ENCODE data around the gene KRT13. TPM values are rescaled to one million over a fixed set of nuclear protein-coding genes. Genes with fewer than 3 reads are reported as not detected.

Gene KRT13
- total RNA-seq, 1 experiment from 2014 or later: 45.8 TPM

GRCh38 chr17:41520821-41521521 is 15.6 kb upstream of the KRT13 start:
- peak; percentile 65 for DNase-seq (ENCODE audit: low spot score)

- peak; percentile 45 for DNase-seq (ENCODE audit: low spot score)
Measured at GRCh38 chr17:41519501-41520224, 14.3 kb upstream of the KRT13 start.

DNA sequence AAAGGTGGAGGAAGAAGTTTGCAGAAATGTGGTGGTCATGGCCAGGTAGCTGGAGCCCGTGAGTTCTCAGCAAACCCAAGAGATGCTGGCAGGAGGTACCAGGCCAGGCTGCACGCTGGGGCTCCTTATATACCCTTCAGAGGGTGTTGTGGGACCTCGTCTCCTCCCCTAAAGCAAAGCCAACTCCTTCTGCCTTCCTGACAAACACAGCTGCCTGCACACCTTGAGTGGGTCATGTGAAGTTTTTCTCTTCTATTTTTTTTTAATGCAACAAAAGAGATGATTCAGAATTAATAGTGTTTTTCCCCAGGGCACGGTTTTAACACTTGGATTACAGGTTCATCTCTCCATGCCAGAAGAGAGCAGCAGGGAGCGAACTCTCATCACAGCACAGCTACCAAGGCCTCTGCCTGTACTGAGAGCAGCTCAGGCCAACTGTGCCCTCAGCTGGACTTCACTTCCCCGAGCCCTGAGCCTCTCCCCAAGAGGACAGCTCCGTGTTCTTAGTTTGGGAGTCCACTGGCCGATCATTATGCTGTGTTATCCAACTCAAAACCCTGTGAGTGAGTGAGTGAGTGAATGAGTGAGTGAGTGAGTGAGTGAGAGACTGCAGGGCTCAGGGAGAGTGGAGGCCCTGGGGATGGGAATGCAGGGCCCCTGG is 13.5 kb upstream of the KRT13 start, which contains the start of gene KRT15:
Gene KRT15 (minus strand): TSS at position 102 of the 661 bp plus-strand sequence. CDS start 63 bp downstream, at position 39.
- DNase-seq (ENCODE audit: low spot score): peak; percentile 27

DNA sequence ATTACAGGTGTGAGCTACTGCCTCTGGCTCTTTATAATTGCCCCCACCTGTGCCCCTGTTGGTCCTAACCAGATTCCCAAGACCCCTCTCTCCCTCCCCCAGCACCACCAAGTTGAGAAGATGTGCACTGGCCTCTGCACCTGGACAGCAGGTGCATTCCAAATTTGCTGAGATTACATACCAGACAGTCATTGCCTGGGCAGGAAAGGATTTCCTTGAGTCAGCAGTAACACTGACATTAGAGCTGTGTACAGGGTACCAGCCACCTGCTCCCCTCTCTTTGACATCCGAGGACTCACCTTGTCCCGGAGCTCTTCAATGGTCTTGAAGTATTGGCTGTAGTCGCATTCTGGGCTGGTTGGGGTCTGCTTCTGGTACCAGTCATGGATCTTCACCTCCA is 12.6 kb upstream of the KRT13 start:
- no peak for DNase-seq (ENCODE audit: low spot score)

DNA sequence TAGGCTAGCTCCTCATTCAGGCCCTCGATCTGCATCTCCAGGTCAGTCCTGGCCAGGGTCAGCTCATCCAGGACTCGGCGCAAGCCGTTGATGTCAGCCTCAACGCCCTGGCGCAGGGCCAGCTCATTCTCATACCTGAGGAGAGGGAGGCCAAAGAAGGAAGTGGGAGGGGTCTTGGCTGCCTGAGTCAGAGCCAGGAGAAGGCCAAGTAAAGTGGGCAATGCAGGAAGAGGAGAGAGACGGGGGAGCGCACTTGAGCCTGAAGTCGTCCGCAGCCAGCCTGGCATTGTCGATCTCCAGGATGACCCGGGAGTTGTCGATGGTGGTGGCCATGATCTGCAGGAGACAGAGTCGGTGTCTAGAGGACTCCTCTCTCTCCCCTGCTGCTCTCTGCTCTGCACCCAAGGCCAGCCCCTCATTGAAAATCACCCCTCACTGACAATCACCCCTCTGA is 11.4 kb upstream of the KRT13 start:
- no peak for DNase-seq (ENCODE audit: low spot score)

GRCh38 chr17:41516147-41516829 is 10.9 kb upstream of the KRT13 start:
- DNase-seq (ENCODE audit: low spot score): no peak

DNA sequence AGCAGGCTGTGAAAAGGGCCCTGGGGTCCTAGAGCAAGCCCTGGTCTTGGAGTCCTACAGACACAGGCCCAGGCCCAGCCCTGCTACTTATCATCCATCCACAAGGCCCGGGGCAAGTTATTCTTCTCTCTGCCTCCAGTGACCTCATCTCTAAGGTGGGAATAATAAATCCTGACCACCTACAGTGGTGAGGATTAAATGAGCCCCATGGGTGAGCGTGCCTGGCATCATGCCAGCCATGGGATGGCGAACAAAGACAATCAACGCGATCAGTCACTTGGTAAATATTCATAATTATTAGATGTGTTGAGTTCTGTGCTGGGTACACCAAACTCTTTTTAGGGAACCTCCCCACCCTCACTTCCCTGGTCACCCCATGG is 7.7 kb upstream of the KRT13 start:
- DNase-seq (ENCODE audit: low spot score): no peak

DNA sequence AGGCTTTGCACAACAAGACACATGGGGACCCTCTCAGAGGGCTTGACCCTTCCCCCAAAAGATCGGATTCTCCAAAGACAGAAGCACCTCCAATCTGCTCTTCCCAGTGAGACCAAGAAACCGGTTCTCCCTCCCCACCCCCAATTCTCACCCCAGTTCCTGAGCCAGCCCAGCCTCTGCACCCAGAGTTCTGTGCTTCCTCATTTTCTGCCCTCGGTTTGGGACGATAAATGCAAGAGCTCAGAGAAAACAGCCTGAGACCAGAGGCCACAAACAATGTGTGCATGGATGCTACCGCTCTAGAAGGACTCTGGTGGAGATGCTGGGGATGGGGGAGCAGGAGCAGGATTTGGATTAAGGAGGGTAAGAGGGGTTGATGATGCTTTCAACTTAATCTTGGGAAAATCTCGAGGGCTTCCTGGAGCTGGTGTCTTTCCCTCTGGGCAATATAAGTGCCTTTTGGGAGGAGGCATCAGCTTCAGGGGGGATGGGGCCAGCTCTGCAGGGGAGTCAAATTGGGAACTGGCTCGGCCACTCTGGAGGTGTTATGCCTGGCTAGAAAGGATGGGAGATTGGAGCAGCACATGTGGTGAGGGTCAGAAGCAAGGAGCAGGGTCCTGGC is 7.2 kb upstream of the KRT13 start:
- no peak for DNase-seq (ENCODE audit: low spot score)

DNA sequence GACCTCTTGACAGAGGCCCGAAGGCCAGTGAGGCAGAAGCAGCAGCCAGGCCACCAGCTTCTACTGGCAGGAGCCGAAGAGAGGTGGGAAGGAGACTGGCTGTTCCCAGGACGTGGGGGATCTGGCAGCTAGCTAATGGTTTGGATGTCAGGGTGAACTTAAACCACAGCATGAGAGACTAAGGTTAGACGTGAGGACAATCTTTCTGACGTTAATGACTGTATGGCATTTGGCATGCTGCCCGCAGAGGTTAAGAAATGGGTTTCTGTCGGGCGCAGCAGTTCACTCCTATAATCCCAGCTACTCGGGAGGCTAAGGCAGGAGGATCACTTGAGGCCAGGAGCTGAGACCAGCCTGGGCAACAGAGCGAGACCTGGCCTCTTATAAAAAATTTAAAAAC is 6.3 kb upstream of the KRT13 start:
- DNase-seq (ENCODE audit: low spot score): no peak

DNA sequence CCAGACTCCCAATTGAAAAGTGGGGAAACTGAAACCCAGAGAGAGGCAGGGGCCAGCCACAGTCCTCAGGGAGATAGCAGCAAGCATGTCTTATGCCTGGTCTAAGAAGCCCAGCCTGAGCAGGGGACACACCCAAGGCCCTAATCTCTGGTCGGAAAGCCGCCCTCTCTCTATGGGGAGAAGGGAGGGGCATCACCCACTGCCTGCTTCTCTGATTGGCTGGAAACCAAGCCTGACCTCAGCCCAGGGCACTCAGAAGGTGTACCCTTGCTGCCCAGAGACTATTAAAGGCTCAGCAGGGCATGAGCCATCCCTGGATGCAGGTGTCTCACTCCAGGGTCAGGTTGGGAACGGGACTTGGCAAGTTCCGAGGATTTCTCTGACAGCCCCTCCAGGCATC is 5.7 kb upstream of the KRT13 start:
- DNase-seq (ENCODE audit: low spot score): peak; percentile 37

DNA sequence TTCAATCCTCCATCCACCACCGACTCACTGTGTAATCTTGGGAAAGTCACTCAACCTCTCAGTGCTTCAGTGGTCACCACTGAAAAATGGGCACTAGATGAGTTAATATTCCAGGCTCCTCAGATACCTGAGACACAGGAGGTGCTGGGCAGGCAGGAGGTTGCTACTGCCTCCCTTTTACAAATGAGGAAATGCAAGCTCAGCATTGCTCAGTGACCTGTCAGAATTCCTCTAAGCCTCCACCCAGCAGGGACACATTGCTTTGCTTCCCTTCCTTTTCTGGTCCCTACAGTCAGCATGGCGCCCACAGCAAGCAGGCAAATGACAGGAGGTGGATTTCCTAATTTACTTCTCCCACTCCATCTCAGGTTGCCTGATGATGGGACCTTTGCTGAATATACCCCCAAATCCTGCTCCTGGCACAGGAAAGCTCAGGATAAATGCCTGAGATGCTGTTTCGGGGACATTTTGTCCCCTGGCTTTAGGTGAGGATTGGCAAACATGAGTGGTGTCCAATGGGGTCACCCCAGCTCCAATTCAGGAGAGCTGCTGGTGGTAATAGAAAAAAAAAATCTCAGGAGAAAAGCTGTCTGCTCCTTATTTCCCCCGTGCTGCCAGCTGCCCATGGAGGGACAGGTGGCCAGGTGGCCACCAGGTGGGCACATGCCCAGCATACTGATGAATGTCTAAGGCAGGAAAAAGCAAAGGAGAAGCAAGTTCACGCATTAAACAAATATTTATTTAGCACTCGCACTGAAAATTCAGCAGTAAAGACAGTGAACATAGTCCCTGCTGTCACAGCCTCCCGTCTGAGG is 5.0 kb upstream of the KRT13 start:
- DNase-seq (ENCODE audit: low spot score): peak; percentile 56

DNA sequence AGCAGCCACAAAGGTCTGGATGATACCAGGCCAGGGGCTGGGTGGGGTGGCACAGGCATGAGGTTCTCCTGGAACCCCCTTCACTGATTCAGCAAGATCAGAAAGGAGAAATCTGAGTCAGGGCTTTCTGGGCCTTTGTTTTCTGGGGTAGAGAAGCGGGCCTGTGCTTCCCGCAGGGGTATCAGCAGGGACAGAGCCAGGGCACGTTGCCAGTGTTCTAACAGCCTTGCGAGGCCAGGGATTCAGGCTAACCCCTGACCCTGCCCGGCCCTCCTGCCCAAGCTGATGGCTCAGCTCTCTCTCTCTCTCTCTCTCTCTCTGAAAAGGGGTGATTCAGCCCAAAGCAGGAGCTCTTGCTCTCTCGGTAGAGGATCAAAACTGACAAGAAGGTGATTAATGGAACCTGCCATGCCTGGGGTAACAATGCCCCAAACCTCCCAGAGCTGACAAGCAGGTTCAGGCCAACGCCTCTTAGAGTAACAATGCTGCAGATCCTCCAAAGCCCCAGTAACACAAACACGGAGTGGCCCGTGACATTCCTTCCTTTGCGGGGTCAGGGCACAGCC is 2.0 kb upstream of the KRT13 start:
- DNase-seq (ENCODE audit: low spot score): no peak

- DNase-seq (ENCODE audit: low spot score): no peak
Measured at GRCh38 chr17:41505809-41506767, 676 bp upstream of the KRT13 start.

GRCh38 chr17:41504246-41504977 is 1.0 kb downstream of the KRT13 start:
- no peak for DNase-seq (ENCODE audit: low spot score)

- DNase-seq (ENCODE audit: low spot score): no peak
Measured at GRCh38 chr17:41503202-41503601, 2.2 kb downstream of the KRT13 start.

DNA sequence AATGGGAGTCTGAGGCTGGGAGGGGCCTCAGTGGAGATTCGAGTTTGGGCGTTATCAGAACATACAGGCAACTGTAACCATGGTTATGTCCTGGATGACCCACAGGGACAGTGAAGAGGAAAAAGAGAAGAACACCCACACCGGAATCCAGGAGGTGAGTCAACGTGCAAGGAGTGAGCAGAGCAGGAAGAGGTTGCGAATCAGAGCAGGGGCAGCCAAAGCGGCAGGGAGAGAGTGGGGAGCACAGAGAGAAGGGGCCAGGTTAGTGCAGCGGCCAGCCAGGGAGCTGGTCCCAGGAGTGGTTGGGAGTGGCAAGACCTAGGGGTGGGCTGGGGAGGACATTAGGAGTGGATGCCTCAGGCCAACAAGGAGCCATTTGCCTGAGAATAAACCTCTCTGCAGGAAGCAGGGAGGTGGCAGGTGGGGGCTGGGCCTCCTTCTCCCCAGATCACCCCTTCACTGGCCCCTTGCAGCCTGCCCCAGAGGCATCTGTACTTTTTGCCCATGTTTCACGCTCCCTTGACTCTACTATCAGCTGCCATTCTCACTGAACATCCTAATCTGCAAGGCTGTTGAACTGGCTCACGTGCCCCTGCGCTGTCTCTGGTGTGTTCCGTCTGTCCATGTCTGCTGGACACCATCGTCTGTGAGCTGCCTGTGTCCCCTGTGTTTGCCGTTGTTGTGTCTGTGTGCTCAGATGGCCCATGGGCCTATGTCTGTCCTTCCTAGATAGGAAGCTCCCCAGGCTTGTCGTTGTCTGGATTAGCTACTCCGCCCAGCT is 5.1 kb downstream of the KRT13 start:
- DNase-seq (ENCODE audit: low spot score): peak; percentile 60

GRCh38 chr17:41499714-41500113 is 5.7 kb downstream of the KRT13 start:
- DNase-seq (ENCODE audit: low spot score): no peak

- DNase-seq (ENCODE audit: low spot score): no peak
Measured at GRCh38 chr17:41498276-41498675, 7.1 kb downstream of the KRT13 start.

All from HT-29 (cell line).